UCSD-AML1 (cell line): Measurements from ENCODE around the gene PSME2.

Experiments
- DNase-seq: peaks from one replicate; lab custom pipeline; 2025; ENCODE audit not compliant: unreplicated experiment; lab: John Stamatoyannopoulos, UW

The PSME2 gene

DNA sequence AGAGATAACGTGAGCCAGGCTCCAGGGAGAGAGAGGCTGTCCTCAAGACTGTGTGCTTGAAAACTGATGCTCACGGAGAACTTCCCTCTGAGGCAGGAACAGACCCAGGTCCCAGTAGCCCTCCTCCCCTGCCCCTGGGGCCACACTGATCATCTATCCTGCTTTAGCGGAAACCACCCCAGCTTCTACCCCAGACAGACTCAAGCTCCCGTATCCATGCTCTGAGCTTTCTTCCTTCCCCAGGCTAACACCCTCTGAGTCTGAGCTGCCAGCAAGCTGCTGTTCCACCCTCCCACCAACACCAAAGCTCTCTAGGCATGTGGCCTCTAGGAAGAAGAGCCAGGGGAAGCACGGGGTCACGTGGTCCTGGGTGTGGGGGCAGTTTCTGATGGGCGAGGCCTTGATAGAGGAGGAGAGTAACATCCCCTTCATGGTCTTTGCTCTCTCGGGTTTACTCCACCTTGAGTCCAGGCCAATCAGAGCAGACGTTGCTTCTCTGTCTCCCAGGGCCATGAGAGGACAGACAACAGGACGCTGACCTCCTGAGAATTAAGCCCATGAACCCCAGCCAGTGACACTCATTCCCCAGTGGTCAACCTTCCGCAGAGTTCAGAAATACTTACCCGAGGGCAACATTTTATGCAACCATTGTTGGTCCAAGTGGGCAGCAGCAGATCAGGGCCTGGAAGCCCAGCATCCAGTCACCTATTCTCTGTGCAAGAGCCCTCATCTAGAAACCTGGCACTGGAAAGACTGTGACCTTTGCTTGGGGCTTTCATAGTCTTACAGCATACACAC, 50.9 kb downstream of the PSME2 start:
- DNase-seq: peak; percentile 71

DNA sequence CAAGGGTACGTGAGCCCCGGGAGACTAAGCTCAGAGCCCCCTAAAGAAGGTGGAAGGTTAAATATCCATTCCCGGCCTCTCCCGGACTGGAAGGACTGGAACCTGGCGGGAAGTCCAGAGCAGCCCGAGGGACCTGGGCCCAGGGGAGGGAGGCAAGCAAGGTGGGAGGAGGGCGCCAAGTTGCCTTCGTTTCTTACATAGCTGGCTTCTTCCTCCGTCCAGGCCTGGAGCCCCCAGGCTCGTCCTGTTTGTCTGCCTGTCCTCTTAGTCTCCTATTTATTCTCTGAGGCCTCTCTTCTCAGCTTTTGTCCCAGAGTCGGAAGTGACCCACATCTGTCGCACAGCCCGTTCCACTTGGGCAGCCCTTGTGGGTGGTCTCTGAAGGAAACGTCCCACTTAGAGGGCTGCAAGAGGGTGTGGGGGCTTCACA, 51.6 kb downstream of the PSME2 start:
- DNase-seq: peak; percentile 57

DNA sequence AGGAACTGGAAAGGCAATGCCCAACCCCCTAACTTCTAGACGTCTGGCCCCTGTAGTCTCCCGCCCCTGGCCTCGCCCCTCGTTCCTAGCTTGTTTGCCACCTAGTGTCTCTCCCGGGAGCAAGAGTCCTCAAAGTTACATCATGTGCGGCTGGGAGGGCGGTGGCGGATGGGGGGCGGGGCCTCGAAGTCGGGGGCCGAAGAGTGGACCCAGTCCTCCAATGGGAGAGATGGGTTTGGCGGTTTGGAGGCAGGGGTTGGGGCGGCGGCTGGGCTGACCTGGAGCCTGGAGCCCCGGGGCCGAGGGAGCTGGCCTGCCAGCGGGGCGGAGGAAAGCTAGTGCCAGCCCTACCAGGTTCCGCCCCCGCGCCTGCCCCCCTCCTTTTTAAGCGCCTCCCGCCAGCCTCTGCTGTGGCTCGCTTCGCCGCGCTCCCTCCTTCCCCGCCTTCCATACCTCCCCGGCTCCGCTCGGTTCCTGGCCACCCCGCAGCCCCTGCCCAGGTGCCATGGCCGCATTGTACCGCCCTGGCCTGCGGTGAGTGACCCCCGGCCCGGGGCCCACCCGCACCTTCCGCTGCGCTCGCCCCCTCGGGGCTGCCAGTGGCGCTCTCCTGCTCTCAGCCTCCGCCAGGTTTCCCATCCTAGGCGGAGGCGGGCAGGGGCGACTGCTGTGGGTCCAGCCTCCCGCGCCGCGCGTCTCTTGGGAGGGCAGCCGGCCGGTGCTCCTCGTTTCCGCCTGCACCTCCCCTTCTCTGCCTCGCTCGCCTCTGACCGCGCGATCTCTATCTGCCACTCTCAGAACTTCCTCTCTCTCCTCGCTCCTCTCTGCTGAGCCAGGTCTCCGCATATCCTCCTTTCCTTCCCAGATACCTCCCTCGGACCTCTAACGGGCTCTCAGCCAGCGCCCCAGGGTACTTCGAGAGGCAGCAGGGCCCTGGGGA, 52.2 kb downstream of the PSME2 start, which contains the start of gene PCK2:
Gene PCK2, plus strand, starts transcription at position 411 of the 940 bp plus-strand sequence. Its CDS starts 95 bp downstream, at position 506.
- DNase-seq: peak; percentile 98
